GM18499 (cell line): Measurements from ENCODE around the gene MGMT.

Experiments
- ATAC-seq: cut with Tn5 transposase; IDR thresholded peaks from one replicate; pipeline ENCODE4 v1.9.1; 2021; ENCODE audit warnings: moderate number of reproducible peaks; ENCODE audit not compliant: insufficient read depth, unreplicated experiment

MGMT gene

GRCh38 chr10:129779126-129780111 lies 312.4 kb downstream of the MGMT start:
- ATAC-seq: no peak

GRCh38 chr10:129780198-129780597 lies 313.2 kb downstream of the MGMT start:
- ATAC-seq: no peak

GRCh38 chr10:129780901-129781795 lies 314.1 kb downstream of the MGMT start:
- no peak for ATAC-seq

- ATAC-seq: no peak
Measured at GRCh38 chr10:129784291-129784690, 317.2 kb downstream of the MGMT start.

GRCh38 chr10:129784891-129785290 lies 317.9 kb downstream of the MGMT start:
- ATAC-seq: no peak

GRCh38 chr10:129785536-129785981 lies 318.5 kb downstream of the MGMT start:
- no peak for ATAC-seq

GRCh38 chr10:129786216-129786615 lies 319.2 kb downstream of the MGMT start:
- ATAC-seq: no peak

- no peak for ATAC-seq
Measured at GRCh38 chr10:129787557-129787956, 320.5 kb downstream of the MGMT start.

- ATAC-seq: no peak
Measured at GRCh38 chr10:129788215-129788614, 321.2 kb downstream of the MGMT start.

- no peak for ATAC-seq
Measured at GRCh38 chr10:129790715-129791446, 323.8 kb downstream of the MGMT start.

GRCh38 chr10:129792141-129792540 lies 325.1 kb downstream of the MGMT start:
- ATAC-seq: no peak

GRCh38 chr10:129792864-129793263 lies 325.8 kb downstream of the MGMT start:
- no peak for ATAC-seq

GRCh38 chr10:129793479-129793878 lies 326.4 kb downstream of the MGMT start:
- no peak for ATAC-seq

GRCh38 chr10:129793996-129794395 lies 327.0 kb downstream of the MGMT start:
- no peak for ATAC-seq

GRCh38 chr10:129796710-129797420 lies 329.8 kb downstream of the MGMT start:
- ATAC-seq: no peak

- no peak for ATAC-seq
Measured at GRCh38 chr10:129799942-129800341, 332.9 kb downstream of the MGMT start.

GRCh38 chr10:129800796-129801340 lies 333.8 kb downstream of the MGMT start:
- ATAC-seq: no peak

- no peak for ATAC-seq
Measured at GRCh38 chr10:129807211-129807610, 340.2 kb downstream of the MGMT start.
